Immature natural killer cell (primary cell): Measurements from ENCODE around the gene TMEM186. TPM values are rescaled to one million over a fixed set of nuclear protein-coding genes. Genes with fewer than 3 reads are reported as not detected.

ENCODE experiments used
- DNase-seq, 3 donors: peaks; one replicate each; pipeline ENCODE4 v3.0.0; 2022; ENCODE audit warnings: mixed read lengths in 1 of 3
- H3K27ac Mint-ChIP-seq, 6 donors: one replicate each; pipeline ENCODE4 v1.8.0; 2020; ENCODE audit warnings: mixed read lengths in 6 of 6, mild to moderate bottlenecking in 5 of 6, inconsistent platforms in 4 of 6, moderate library complexity in 3 of 6
- H3K27me3 Mint-ChIP-seq, 3 donors: one replicate each; pipeline ENCODE4 v1.8.0; 2020 to 2021; ENCODE audit warnings: low read depth in 3 of 3, mild to moderate bottlenecking in 3 of 3, mixed read lengths in 3 of 3, moderate library complexity in 3 of 3, inconsistent platforms in 1 of 3
- H3K36me3 Mint-ChIP-seq, 3 donors: one replicate each; pipeline ENCODE4 v1.8.0; 2020; ENCODE audit warnings: mixed read lengths in 3 of 3, inconsistent platforms in 2 of 3, mild to moderate bottlenecking in 2 of 3
- H3K4me1 Mint-ChIP-seq, 2 donors: one replicate each; pipeline ENCODE4 v1.8.0; 2020; ENCODE audit warnings: inconsistent platforms in 2 of 2, mild to moderate bottlenecking in 2 of 2, mixed read lengths in 2 of 2, moderate library complexity in 1 of 2
- H3K4me3 Mint-ChIP-seq, 5 donors: one replicate each; pipeline ENCODE4 v1.8.0; 2020; ENCODE audit warnings: mild to moderate bottlenecking in 5 of 5, mixed read lengths in 5 of 5, inconsistent platforms in 3 of 5, moderate library complexity in 3 of 5
- H3K9me3 Mint-ChIP-seq, 6 donors: one replicate each; pipeline ENCODE4 v1.8.0; 2020; ENCODE audit warnings: mild to moderate bottlenecking in 6 of 6, mixed read lengths in 6 of 6, inconsistent platforms in 4 of 6, moderate library complexity in 3 of 6
- polyA plus RNA-seq, 3 donors: library from polyadenylated mRNA; unstranded; fragments of 300-500 nt; fragmentation: Illumina TruSeq; gene quantifications; one replicate each; pipeline ENCODE4 v1.2.3, GENCODE V29; 2021

The TMEM186 gene
- polyA plus RNA-seq, 3 donors from 2014 or later, result 6.1 to 8.3 (median 7.0) TPM

DNA sequence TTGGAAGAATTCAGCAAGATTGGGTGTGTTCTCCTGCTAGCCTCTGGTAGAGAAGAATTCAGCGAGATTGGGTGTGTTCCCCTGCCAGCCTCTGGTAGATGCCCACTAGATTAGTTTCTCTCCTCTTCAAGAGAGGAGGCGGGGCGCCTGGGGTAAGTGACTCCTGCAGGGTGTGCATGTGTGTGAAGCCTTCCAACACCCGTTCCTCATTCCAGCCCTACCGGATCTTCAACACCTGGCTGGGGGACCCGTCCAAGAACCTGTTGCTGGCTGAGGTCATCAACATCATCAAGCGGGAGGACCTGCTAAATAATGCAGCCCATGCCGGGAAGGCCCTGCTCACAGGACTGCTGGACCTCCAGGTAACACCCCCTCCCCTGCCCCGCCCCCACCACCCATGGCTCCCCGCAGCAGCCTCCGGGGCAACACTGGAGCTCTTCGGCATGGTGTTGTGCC is 21.3 kb downstream of the TMEM186 start:
- DNase-seq, result no peak
- no peaks in the 10 kb centered on the region for H3K9me3 Mint-ChIP-seq
- H3K4me3 Mint-ChIP-seq, result no peak overlapping the region
- no peak overlapping the region for H3K27ac Mint-ChIP-seq
- peaks cover 0 to 1% (median 0%) of the 10 kb centered on the region in 3 donors for H3K27me3 Mint-ChIP-seq
- no peaks in the 10 kb centered on the region for H3K4me1 Mint-ChIP-seq
- H3K36me3 Mint-ChIP-seq, result peaks cover 45 to 48% (median 45%) of the 10 kb centered on the region in 3 donors

GRCh38 chr16:8775359-8775758 is 22.1 kb downstream of the TMEM186 start:
- no peaks in the 10 kb centered on the region for H3K4me1 Mint-ChIP-seq
- no peak overlapping the region for H3K4me3 Mint-ChIP-seq
- peaks cover 0 to 1% (median 0%) of the 10 kb centered on the region in 3 donors for H3K27me3 Mint-ChIP-seq
- H3K36me3 Mint-ChIP-seq, result peaks cover 41 to 48% (median 41%) of the 10 kb centered on the region in 3 donors
- H3K9me3 Mint-ChIP-seq, result no peaks in the 10 kb centered on the region
- H3K27ac Mint-ChIP-seq, result no peak overlapping the region
- DNase-seq, result no peak

- Mint-ChIP-seq H3K36me3 (peaks cover 37 to 49% (median 38%) of the 10 kb centered on the region in 3 donors), H3K4me3 (no peak overlapping the region), H3K4me1 (no peaks in the 10 kb centered on the region), H3K27ac (no peak overlapping the region), H3K27me3 (peaks cover 0 to 1% (median 0%) of the 10 kb centered on the region in 3 donors), H3K9me3 (no peaks in the 10 kb centered on the region)
- DNase-seq, result no peak
These were observed 23.2 kb downstream of the TMEM186 start for GRCh38 chr16:8774208-8774607.

GRCh38 chr16:8773537-8773936 is 23.9 kb downstream of the TMEM186 start:
- Mint-ChIP-seq H3K36me3 (peaks cover 37 to 53% (median 38%) of the 10 kb centered on the region in 3 donors), H3K9me3 (no peaks in the 10 kb centered on the region), H3K27ac (no peak overlapping the region)

GRCh38 chr16:8768692-8769091 is 28.7 kb downstream of the TMEM186 start:
- DNase-seq, result no peak
- Mint-ChIP-seq H3K9me3 (no peaks in the 10 kb centered on the region), H3K27ac (no peak overlapping the region), H3K4me1 (no peaks in the 10 kb centered on the region), H3K4me3 (no peak overlapping the region), H3K27me3 (no peaks in the 10 kb centered on the region), H3K36me3 (peaks cover 18 to 45% (median 25%) of the 10 kb centered on the region in 3 donors)

More at GRCh38 chr16:8773537-8773936, 23.9 kb downstream of the TMEM186 start:
- no peak for DNase-seq
- Mint-ChIP-seq H3K4me3 (no peak overlapping the region), H3K27me3 (peaks cover 0 to 1% (median 0%) of the 10 kb centered on the region in 3 donors), H3K4me1 (no peaks in the 10 kb centered on the region)

DNA sequence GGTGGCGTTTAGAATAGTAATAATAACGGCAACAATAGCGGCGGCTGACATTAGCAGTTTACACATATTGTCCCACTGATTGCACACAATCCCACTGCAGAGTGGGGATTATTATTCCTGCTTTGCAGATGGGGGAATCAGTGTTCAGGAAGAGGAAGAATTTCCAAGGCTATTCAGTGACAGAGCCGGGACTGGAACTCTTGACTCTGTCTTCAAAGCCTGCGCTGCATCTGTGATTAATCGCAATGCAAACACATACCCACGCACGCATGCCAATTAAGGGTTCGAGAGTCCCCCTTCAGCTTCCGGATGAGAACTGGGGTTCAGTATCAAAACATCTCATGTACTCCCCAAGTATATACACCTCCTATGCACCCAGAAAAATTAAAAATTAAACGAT is 29.2 kb downstream of the TMEM186 start:
- Mint-ChIP-seq H3K9me3 (no peaks in the 10 kb centered on the region), H3K4me3 (no peak overlapping the region), H3K36me3 (peaks cover 14 to 43% (median 21%) of the 10 kb centered on the region in 3 donors), H3K27ac (no peak overlapping the region), H3K27me3 (no peaks in the 10 kb centered on the region), H3K4me1 (no peaks in the 10 kb centered on the region)
- no peak for DNase-seq

DNA sequence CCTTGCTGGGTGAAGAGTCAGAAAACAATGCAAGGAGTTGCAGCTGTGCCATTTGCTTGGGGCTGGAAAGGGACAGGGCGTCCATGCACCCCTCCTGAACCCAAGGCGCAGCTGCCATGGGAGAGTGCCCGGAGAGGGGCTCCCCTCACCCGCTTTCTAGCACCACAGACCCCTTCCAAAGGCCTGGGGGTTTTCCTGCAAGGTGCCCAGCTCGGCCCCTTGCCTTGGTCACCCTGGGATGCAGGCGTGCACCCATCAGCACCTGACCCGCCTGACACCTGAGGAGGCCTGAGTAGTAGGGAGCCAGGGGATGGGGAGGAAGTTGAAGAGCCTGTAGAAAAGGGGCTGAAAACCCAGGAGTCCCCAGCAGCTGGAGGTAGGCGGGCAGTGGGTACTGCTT is 30.3 kb downstream of the TMEM186 start:
- Mint-ChIP-seq H3K27me3 (no peaks in the 10 kb centered on the region), H3K4me1 (no peaks in the 10 kb centered on the region), H3K4me3 (no peak overlapping the region), H3K27ac (no peak overlapping the region), H3K9me3 (no peaks in the 10 kb centered on the region), H3K36me3 (peaks cover 10 to 33% (median 15%) of the 10 kb centered on the region in 3 donors)
- no peak for DNase-seq

GRCh38 chr16:8764525-8765250 is 32.8 kb downstream of the TMEM186 start:
- Mint-ChIP-seq H3K36me3 (peaks cover 17 to 35% (median 18%) of the 10 kb centered on the region in 3 donors), H3K27ac (no peak overlapping the region), H3K4me3 (no peak overlapping the region), H3K27me3 (no peaks in the 10 kb centered on the region), H3K4me1 (no peaks in the 10 kb centered on the region), H3K9me3 (no peaks in the 10 kb centered on the region)
- DNase-seq, result no peak

GRCh38 chr16:8763899-8764298 is 33.5 kb downstream of the TMEM186 start:
- H3K9me3 Mint-ChIP-seq, result no peaks in the 10 kb centered on the region
- H3K27me3 Mint-ChIP-seq, result no peaks in the 10 kb centered on the region
- DNase-seq, result no peak
- no peak overlapping the region for H3K4me3 Mint-ChIP-seq
- no peaks in the 10 kb centered on the region for H3K4me1 Mint-ChIP-seq
- H3K36me3 Mint-ChIP-seq, result peaks cover 15 to 33% (median 23%) of the 10 kb centered on the region in 3 donors
- no peak overlapping the region for H3K27ac Mint-ChIP-seq

GRCh38 chr16:8763083-8763482 is 34.4 kb downstream of the TMEM186 start:
- no peak overlapping the region for H3K27ac Mint-ChIP-seq
- no peaks in the 10 kb centered on the region for H3K27me3 Mint-ChIP-seq
- H3K36me3 Mint-ChIP-seq, result peaks cover 17 to 29% (median 21%) of the 10 kb centered on the region in 3 donors
- no peak for DNase-seq
- no peaks in the 10 kb centered on the region for H3K4me1 Mint-ChIP-seq
- no peaks in the 10 kb centered on the region for H3K9me3 Mint-ChIP-seq
- no peak overlapping the region for H3K4me3 Mint-ChIP-seq

GRCh38 chr16:8762254-8762653 is 35.2 kb downstream of the TMEM186 start:
- Mint-ChIP-seq H3K4me3 (no peak overlapping the region), H3K36me3 (peaks cover 20 to 34% (median 20%) of the 10 kb centered on the region in 3 donors), H3K27ac (no peak overlapping the region), H3K4me1 (no peaks in the 10 kb centered on the region), H3K27me3 (no peaks in the 10 kb centered on the region), H3K9me3 (no peaks in the 10 kb centered on the region)
- no peak for DNase-seq

DNA sequence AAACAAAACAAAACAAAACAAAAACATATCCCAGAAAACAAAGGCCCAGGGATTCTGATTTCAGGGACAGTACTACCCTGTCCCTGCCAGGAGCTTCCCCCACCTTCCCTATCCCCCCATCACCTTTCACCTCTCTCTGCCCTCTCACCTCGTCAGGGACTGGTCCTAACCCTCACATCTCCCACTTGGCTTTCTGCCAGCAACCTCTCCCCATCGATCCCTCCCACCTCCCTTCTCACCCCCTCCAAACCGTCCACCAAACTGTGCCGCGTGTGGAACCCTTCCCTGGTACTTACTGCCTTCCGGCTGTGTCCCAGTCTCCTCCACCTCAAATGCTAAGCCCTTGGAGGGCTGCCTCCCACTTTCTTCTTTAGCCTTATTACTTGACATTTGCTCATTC is 36.4 kb downstream of the TMEM186 start:
- no peak for DNase-seq
- Mint-ChIP-seq H3K27me3 (no peaks in the 10 kb centered on the region), H3K4me1 (no peaks in the 10 kb centered on the region), H3K36me3 (peaks cover 20 to 39% (median 25%) of the 10 kb centered on the region in 3 donors), H3K27ac (no peak overlapping the region), H3K9me3 (no peaks in the 10 kb centered on the region), H3K4me3 (no peak overlapping the region)

DNA sequence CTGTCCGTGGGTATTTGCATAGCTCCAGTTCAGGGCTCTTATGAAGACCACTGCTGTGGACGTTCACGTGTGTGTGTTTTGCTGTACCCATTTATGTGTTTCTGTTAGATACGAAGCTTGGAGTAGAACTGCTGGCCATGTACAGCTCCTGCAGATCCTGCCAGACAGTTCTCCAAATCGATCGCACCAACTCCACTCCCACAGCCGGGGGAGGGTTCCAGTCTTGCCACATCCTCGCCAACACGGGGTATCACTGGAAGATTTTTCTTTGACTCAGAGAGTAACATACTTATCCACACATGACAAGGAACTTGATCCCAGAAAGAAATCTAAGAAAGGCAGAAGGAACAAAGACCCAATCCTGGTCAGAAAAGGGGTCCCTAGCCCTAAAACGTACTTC is 37.4 kb downstream of the TMEM186 start:
- no peak overlapping the region for H3K27ac Mint-ChIP-seq
- DNase-seq, result no peak
- H3K4me1 Mint-ChIP-seq, result no peaks in the 10 kb centered on the region
- no peaks in the 10 kb centered on the region for H3K9me3 Mint-ChIP-seq
- no peak overlapping the region for H3K4me3 Mint-ChIP-seq
- no peaks in the 10 kb centered on the region for H3K27me3 Mint-ChIP-seq
- H3K36me3 Mint-ChIP-seq, result peaks cover 21 to 30% (median 21%) of the 10 kb centered on the region in 3 donors

DNA sequence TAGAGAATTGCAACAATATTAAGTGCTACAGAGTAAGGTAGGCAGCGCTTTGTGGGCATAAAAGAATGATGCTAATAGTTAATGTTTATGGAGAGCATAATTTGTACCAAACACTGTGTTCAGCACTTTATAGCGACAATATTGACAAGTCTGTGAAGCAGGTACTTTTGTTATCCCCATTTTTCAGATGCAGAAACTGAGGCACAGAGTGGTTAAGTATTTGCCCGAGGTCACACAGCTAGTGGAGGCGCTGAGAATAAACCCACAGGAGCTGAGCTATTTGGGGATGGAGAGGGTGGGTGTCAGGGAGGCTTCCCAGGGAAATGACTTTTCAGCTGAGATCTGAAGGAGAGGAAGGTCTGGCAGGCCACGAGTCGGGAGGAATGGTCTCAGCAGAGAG is 39.4 kb downstream of the TMEM186 start:
- no peaks in the 10 kb centered on the region for H3K9me3 Mint-ChIP-seq
- no peak overlapping the region for H3K4me3 Mint-ChIP-seq
- H3K36me3 Mint-ChIP-seq, result peaks cover 24 to 29% (median 27%) of the 10 kb centered on the region in 3 donors
- H3K27me3 Mint-ChIP-seq, result no peaks in the 10 kb centered on the region
- H3K27ac Mint-ChIP-seq, result no peak overlapping the region
- DNase-seq, result no peak
- no peaks in the 10 kb centered on the region for H3K4me1 Mint-ChIP-seq

DNA sequence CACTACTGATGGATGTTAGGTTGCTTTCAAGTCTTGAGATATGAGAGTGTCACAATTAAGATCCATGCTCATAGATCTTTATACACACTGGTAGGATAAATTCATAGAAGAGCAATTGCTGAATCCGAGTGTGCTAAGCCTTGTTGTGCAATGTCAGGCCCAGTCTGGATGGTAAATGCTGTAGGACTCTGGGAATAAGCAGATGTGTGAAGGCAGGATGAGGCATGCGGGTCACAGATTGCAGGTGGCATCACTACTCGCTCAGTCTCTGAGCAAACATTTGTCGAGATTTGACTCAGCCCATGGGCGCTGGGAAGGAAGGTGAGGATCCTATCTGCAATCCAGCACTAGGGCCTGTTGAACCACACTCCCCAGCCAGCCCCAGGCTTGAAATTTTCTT is 40.7 kb downstream of the TMEM186 start:
- no peak overlapping the region for H3K4me3 Mint-ChIP-seq
- H3K27ac Mint-ChIP-seq, result no peak overlapping the region
- H3K4me1 Mint-ChIP-seq, result no peaks in the 10 kb centered on the region
- no peak for DNase-seq
- no peaks in the 10 kb centered on the region for H3K9me3 Mint-ChIP-seq
- peaks cover 21 to 26% (median 21%) of the 10 kb centered on the region in 3 donors for H3K36me3 Mint-ChIP-seq
- H3K27me3 Mint-ChIP-seq, result no peaks in the 10 kb centered on the region
